Measurements from ENCODE around the gene CACNA2D3. TPM values are rescaled to one million over a fixed set of nuclear protein-coding genes. Genes with fewer than 3 reads are reported as not detected.

CACNA2D3 gene
- polyA plus RNA-seq, 1 donor (not counting 4 experiments of a cell fraction or from before 2014, with no cell fraction given): 0.08 TPM

DNA sequence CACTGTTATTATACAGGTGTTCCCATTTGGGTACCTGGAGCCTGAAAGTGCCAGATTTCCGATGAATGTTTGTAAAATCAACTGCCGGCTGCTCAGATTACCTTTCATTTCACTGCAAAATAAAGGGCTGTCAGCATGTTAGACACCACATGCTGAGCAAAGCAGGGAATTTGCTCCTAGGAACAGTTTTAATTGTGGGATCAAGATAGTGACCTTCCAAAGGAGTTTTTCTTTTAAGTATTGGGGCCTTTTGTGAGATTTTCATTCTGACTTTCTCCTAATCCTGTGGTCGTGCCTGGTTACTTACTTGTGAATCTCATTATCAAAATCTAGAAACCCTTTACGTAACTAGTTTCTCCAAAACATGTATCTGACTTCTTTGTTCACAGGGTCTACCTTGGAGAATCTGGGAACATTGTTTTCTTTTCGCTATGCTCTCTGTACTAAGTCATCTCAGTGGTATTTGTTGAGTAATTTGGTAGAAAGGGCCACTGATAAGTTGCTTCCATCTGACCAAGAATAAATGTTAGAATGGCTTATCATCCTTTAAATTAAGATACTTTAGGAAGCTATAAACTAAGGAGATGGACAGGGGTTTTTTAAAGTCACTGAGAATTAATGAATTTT is 846.3 kb downstream of the CACNA2D3 start:
- FAIRE-seq (no peak), DNase-seq (ENCODE audit: low read depth, low spot score) (no peak)
- Histone ChIP-seq H3K4me2 (ENCODE audit: control insufficient read depth, extremely low read depth, insufficient read depth, low read depth, low read length) (no peak overlapping the region), H3K9me3 (ENCODE audit: control insufficient read depth, low read depth, low read length) (no peaks in the 10 kb centered on the region), H3K27ac (ENCODE audit: control insufficient read depth, insufficient read depth, low read length) (no peak overlapping the region), H2AFZ (ENCODE audit: control insufficient read depth, low read length) (no peak overlapping the region), H3K4me1 (ENCODE audit: control insufficient read depth, extremely low read depth, insufficient read depth, low read length) (no peaks in the 10 kb centered on the region), H3K27me3 (ENCODE audit: control insufficient read depth, extremely low read depth, insufficient read depth, low read length) (no peaks in the 10 kb centered on the region), H3K9ac (ENCODE audit: control insufficient read depth, extremely low read depth, insufficient read depth, low read length) (no peak overlapping the region), H4K20me1 (ENCODE audit: control insufficient read depth, extremely low read depth, insufficient read depth, low read length) (no peaks in the 10 kb centered on the region), H3K36me3 (ENCODE audit: control insufficient read depth in 2 of 2, extremely low read depth in 1 of 2, insufficient read depth in 2 of 2, low read length in 2 of 2) (no peaks in the 10 kb centered on the region), H3K4me3 (ENCODE audit: control insufficient read depth in 2 of 3, extremely low read depth in 1 of 3, insufficient read depth in 2 of 3, low read depth in 1 of 3, low read length in 3 of 3) (no peak overlapping the region), H3K9me1 (ENCODE audit: control insufficient read depth, extremely low read depth, insufficient read depth, low read length) (no peaks in the 10 kb centered on the region), H3K79me2 (ENCODE audit: control insufficient read depth, insufficient read depth, low read length) (no peaks in the 10 kb centered on the region)
- dilution Hi-C loops (cut with MboI; ENCODE audit: extremely low pct_ligation_motif_present, low sequenced_read_pairs): no loop called here
- no peak for TF ChIP-seq EZH2 (IDR thresholded peaks at IDR 0.05; ENCODE audit: low read length)
- TF ChIP-seq, protein P1, sequence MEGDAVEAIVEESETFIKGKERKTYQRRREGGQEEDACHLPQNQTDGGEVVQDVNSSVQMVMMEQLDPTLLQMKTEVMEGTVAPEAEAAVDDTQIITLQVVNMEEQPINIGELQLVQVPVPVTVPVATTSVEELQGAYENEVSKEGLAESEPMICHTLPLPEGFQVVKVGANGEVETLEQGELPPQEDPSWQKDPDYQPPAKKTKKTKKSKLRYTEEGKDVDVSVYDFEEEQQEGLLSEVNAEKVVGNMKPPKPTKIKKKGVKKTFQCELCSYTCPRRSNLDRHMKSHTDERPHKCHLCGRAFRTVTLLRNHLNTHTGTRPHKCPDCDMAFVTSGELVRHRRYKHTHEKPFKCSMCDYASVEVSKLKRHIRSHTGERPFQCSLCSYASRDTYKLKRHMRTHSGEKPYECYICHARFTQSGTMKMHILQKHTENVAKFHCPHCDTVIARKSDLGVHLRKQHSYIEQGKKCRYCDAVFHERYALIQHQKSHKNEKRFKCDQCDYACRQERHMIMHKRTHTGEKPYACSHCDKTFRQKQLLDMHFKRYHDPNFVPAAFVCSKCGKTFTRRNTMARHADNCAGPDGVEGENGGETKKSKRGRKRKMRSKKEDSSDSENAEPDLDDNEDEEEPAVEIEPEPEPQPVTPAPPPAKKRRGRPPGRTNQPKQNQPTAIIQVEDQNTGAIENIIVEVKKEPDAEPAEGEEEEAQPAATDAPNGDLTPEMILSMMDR (optimal IDR thresholded peaks at IDR 0.05 in 1 of 3, IDR thresholded peaks at IDR 0.05 in 1 of 3, conservative IDR thresholded peaks at IDR 0.05 in 1 of 3; ENCODE audit: extremely low read depth in 1 of 3, insufficient read depth in 2 of 3, low read length in 3 of 3): no peak

DNA sequence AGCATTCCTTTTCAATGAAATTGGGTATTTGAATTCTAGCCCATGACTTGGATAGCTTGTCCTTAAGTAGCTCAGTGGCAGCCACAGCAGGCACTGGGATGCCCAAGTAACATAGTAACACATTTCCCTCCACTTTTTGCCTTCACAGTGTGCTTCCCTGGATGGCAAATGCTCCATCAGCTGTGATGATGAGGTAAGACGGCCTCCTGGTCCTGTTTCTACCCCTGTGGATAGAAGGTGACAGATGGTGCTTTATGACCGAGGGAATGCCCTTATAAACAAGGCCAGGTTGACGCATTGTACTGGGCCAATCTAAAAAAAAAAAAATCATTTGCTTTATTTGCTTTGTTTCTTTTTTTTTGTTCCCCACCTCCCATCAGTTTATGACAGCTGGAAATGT is 847.3 kb downstream of the CACNA2D3 start:
- Histone ChIP-seq H3K9me1 (ENCODE audit: control insufficient read depth, extremely low read depth, insufficient read depth, low read length) (no peaks in the 10 kb centered on the region), H3K9me3 (ENCODE audit: control insufficient read depth, low read depth, low read length) (no peaks in the 10 kb centered on the region), H4K20me1 (ENCODE audit: control insufficient read depth, extremely low read depth, insufficient read depth, low read length) (no peaks in the 10 kb centered on the region), H3K9ac (ENCODE audit: control insufficient read depth, extremely low read depth, insufficient read depth, low read length) (no peak overlapping the region), H3K27me3 (ENCODE audit: control insufficient read depth, extremely low read depth, insufficient read depth, low read length) (no peaks in the 10 kb centered on the region), H3K4me2 (ENCODE audit: control insufficient read depth, extremely low read depth, insufficient read depth, low read depth, low read length) (no peak overlapping the region), H2AFZ (ENCODE audit: control insufficient read depth, low read length) (no peak overlapping the region), H3K79me2 (ENCODE audit: control insufficient read depth, insufficient read depth, low read length) (no peaks in the 10 kb centered on the region), H3K4me3 (ENCODE audit: control insufficient read depth in 2 of 3, extremely low read depth in 1 of 3, insufficient read depth in 2 of 3, low read depth in 1 of 3, low read length in 3 of 3) (no peak overlapping the region), H3K4me1 (ENCODE audit: control insufficient read depth, extremely low read depth, insufficient read depth, low read length) (no peaks in the 10 kb centered on the region), H3K27ac (ENCODE audit: control insufficient read depth, insufficient read depth, low read length) (no peak overlapping the region), H3K36me3 (ENCODE audit: control insufficient read depth in 2 of 2, extremely low read depth in 1 of 2, insufficient read depth in 2 of 2, low read length in 2 of 2) (no peaks in the 10 kb centered on the region)
- DNase-seq (ENCODE audit: low read depth, low spot score) (no peak), FAIRE-seq (no peak)
- dilution Hi-C loops (cut with MboI; ENCODE audit: extremely low pct_ligation_motif_present, low sequenced_read_pairs): no loop called here
- no peak for TF ChIP-seq EZH2 (IDR thresholded peaks at IDR 0.05; ENCODE audit: low read length)
- TF ChIP-seq, protein P1 (optimal IDR thresholded peaks at IDR 0.05 in 1 of 3, IDR thresholded peaks at IDR 0.05 in 1 of 3, conservative IDR thresholded peaks at IDR 0.05 in 1 of 3; ENCODE audit: extremely low read depth in 1 of 3, insufficient read depth in 2 of 3, low read length in 3 of 3): no peak
